Panc1 (cell line): Measurements from ENCODE around the gene PELI2.

Experiments used
- TCF7L2 ChIP-seq: IDR thresholded peaks from 2 replicates; pipeline ENCODE4 v1.6.1; 2011; ENCODE audit warnings: mild to moderate bottlenecking, low read depth, low read length, inconsistent platforms
- TF ChIP-seq, protein P1 (sequence below): fragments of 450-650 bp; IDR thresholded peaks from 2 replicates; pipeline ENCODE4 v1.5.1; 2017; ENCODE audit warnings: mild to moderate bottlenecking

DNA sequence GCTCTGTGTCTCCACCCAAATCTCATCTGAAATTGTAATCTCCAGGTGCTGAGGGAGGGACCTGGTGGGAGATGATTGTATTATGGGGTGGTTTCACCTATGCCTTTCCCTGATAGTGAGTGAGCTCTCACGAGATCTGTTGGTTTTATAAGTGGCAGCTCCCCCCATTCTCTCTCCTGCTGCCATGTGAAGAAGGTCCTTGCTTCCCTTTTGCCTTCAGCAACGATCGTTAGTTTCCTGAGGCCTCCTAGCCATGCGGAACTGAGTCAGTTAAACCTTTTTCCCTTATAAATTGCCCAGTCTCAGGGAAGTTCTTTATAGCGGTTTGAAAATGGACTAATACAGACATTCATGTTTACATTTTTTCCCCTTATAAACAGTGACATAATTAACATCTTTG lies 36.1 kb downstream of the PELI2 start:
- TF ChIP-seq, protein P1, sequence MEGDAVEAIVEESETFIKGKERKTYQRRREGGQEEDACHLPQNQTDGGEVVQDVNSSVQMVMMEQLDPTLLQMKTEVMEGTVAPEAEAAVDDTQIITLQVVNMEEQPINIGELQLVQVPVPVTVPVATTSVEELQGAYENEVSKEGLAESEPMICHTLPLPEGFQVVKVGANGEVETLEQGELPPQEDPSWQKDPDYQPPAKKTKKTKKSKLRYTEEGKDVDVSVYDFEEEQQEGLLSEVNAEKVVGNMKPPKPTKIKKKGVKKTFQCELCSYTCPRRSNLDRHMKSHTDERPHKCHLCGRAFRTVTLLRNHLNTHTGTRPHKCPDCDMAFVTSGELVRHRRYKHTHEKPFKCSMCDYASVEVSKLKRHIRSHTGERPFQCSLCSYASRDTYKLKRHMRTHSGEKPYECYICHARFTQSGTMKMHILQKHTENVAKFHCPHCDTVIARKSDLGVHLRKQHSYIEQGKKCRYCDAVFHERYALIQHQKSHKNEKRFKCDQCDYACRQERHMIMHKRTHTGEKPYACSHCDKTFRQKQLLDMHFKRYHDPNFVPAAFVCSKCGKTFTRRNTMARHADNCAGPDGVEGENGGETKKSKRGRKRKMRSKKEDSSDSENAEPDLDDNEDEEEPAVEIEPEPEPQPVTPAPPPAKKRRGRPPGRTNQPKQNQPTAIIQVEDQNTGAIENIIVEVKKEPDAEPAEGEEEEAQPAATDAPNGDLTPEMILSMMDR, result no peak
- TF ChIP-seq TCF7L2, result no peak
